ENCODE results near the gene DOCK10. TPM values are rescaled to one million over a fixed set of nuclear protein-coding genes. Genes with fewer than 3 reads are reported as not detected.

Gene DOCK10
- total and polyA plus RNA-seq, 10 of the 15 experiments (the other 5 are each of a cell fraction or from before 2014, with no cell fraction given): 16.9 to 120 (median 85.5) TPM

DNA sequence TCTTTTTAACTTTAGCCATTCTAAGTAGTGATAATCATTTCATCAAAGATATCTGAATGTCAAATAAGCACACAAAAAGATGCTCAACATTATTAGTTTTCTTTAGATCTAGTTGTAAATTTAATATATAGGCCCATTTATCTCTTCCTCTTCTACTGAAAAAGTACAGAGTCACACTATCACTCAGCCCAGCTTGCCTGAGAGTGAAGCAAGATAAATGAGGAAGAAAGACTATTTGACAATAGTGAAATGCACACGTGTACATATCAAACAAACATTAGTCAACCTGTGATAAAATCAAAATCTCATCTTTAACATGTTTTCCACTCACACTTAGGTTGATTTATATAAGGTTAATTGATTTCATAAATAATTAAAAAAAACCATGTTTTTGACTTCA, 242.6 kb downstream of the DOCK10 start:
- FAIRE-seq (no peak), DNase-seq (ENCODE audit: low read depth, low spot score) (no peak), ATAC-seq (no peak)
- Histone ChIP-seq H4K20me1 (ENCODE audit: control insufficient read depth, insufficient read depth) (no peaks in the 10 kb centered on the region), H3K36me3 (ENCODE audit: control insufficient read depth in 2 of 2, insufficient read depth in 2 of 2, low read length in 1 of 2) (peaks cover 6 to 42% of the 10 kb centered on the region in 2 experiments), H2AFZ (ENCODE audit: control insufficient read depth, low read depth, low read length) (no peak overlapping the region), H3K27ac (ENCODE audit: control insufficient read depth, insufficient read depth) (no peak overlapping the region), H3K79me2 (ENCODE audit: control insufficient read depth, insufficient read depth, low read length) (no peaks in the 10 kb centered on the region), H3K4me1 (ENCODE audit: control insufficient read depth, insufficient read depth, low read length) (no peaks in the 10 kb centered on the region), H3K27me3 (replicated peaks in 1 of 2; ENCODE audit: control insufficient read depth in 2 of 2, insufficient read depth in 2 of 2, low read length in 1 of 2) (no peaks in the 10 kb centered on the region), H3K9me3 (replicated peaks; ENCODE audit: control insufficient read depth, insufficient read depth, low read length) (no peaks in the 10 kb centered on the region), H3K4me3 (no peak overlapping the region), H3K4me2 (ENCODE audit: control insufficient read depth, insufficient read depth) (no peak overlapping the region), H3K9ac (ENCODE audit: control insufficient read depth, insufficient read depth, low read length) (no peak overlapping the region)
- 0% methylated on average over 1 of the region's 1 CpG for WGBS (ENCODE audit: insufficient coverage, insufficient replicate concordance, low lambda C conversion rate, missing lambda C conversion rate)
- POLR2A ChIA-PET: no interaction called here
- SMC1A ChIA-PET (ENCODE audit: uncharacterized antibody, unreplicated experiment): no interaction called here
- in situ Hi-C loops (cut with MboI) (no loop called here), intact Hi-C loops (cut with micrococcal nuclease; ENCODE audit: unreplicated experiment) (loop anchor here (10.0 kb wide), 1 partner anchor 205 kb away; no protein-coding TSS in a partner anchor)
- RAD21 ChIA-PET (ENCODE audit: unreplicated experiment): no interaction called here
- BruUV-seq (replicated peaks): no TSS peak
- TF ChIP-seq, protein P1, sequence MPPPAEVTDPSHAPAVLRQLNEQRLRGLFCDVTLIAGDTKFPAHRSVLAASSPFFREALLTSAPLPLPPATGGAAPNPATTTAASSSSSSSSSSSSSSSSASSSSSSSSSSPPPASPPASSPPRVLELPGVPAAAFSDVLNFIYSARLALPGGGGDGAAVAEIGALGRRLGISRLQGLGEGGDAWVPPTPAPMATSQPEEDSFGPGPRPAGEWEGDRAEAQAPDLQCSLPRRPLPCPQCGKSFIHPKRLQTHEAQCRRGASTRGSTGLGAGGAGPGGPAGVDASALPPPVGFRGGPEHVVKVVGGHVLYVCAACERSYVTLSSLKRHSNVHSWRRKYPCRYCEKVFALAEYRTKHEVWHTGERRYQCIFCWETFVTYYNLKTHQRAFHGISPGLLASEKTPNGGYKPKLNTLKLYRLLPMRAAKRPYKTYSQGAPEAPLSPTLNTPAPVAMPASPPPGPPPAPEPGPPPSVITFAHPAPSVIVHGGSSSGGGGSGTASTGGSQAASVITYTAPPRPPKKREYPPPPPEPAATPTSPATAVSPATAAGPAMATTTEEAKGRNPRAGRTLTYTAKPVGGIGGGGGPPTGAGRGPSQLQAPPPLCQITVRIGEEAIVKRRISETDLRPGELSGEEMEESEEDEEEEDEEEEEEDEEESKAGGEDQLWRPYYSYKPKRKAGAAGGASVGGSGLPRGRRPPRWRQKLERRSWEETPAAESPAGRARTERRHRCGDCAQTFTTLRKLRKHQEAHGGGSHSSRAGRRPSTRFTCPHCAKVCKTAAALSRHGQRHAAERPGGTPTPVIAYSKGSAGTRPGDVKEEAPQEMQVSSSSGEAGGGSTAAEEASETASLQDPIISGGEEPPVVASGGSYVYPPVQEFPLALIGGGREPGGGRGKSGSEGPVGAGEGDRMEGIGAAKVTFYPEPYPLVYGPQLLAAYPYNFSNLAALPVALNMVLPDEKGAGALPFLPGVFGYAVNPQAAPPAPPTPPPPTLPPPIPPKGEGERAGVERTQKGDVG (CRISPR knock-in tag; IDR thresholded peaks at IDR 0.05): no peak
- TF ChIP-seq EGR1 (IDR thresholded peaks at IDR 0.05; ENCODE audit: borderline replicate concordance in 1 of 2, low read depth in 2 of 2, low read length in 2 of 2): no peak
- TF ChIP-seq ETV6 (conservative IDR thresholded peaks at IDR 0.05 in 1 of 2, IDR thresholded peaks at IDR 0.05 in 1 of 2; ENCODE audit: borderline replicate concordance in 1 of 2, low read depth in 1 of 2): no peak
- TF ChIP-seq, protein P2, sequence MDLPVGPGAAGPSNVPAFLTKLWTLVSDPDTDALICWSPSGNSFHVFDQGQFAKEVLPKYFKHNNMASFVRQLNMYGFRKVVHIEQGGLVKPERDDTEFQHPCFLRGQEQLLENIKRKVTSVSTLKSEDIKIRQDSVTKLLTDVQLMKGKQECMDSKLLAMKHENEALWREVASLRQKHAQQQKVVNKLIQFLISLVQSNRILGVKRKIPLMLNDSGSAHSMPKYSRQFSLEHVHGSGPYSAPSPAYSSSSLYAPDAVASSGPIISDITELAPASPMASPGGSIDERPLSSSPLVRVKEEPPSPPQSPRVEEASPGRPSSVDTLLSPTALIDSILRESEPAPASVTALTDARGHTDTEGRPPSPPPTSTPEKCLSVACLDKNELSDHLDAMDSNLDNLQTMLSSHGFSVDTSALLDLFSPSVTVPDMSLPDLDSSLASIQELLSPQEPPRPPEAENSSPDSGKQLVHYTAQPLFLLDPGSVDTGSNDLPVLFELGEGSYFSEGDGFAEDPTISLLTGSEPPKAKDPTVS (IDR thresholded peaks at IDR 0.05; ENCODE audit: low read depth, low read length): no peak
- TF ChIP-seq STAT3 (IDR thresholded peaks at IDR 0.05; ENCODE audit: low read depth, low read length): no peak
- CTCF ChIA-PET: no interaction called here
